Neuronal stem cell (in vitro differentiated cells): ENCODE measurements around the gene HADHB.

ENCODE experiments used
- DNase-seq: peaks from one replicate; pipeline ENCODE4 v3.0.0-alpha.2; 2013; ENCODE audit warnings: low spot score
- H2AFZ ChIP-seq: one replicate; pipeline ENCODE4 v1.6.1; 2013; ENCODE audit warnings: mild to moderate bottlenecking, low read length, inconsistent platforms
- H2AK5ac ChIP-seq: 2 replicates; pipeline ENCODE4 v1.6.1; 2013; ENCODE audit warnings: low read depth, mild to moderate bottlenecking, inconsistent platforms, low read length, moderate library complexity, mixed read lengths
- H2BK120ac ChIP-seq: 2 replicates; pipeline ENCODE4 v1.6.1; 2013; ENCODE audit warnings: low read depth, mild to moderate bottlenecking, inconsistent platforms, low read length, moderate library complexity, mixed read lengths
- H2BK12ac ChIP-seq: one replicate; pipeline ENCODE4 v1.6.1; 2013; ENCODE audit warnings: low read length, inconsistent platforms
- H2BK15ac ChIP-seq: 2 replicates; pipeline ENCODE4 v1.6.1; 2013; ENCODE audit warnings: mild to moderate bottlenecking, low read length, inconsistent platforms, mixed read lengths
- H2BK5ac ChIP-seq: one replicate; pipeline ENCODE4 v1.6.1; 2013; ENCODE audit warnings: inconsistent platforms, mild to moderate bottlenecking, low read length, moderate library complexity
- H3K14ac ChIP-seq: one replicate; pipeline ENCODE4 v1.6.1; 2013; ENCODE audit warnings: low read length, inconsistent platforms
- H3K18ac ChIP-seq: 2 replicates; pipeline ENCODE4 v1.6.1; 2013; ENCODE audit warnings: low read length, inconsistent platforms
- H3K23ac ChIP-seq: 2 replicates; pipeline ENCODE4 v1.6.1; 2013; ENCODE audit warnings: low read depth, mild to moderate bottlenecking, mixed read lengths, low read length, inconsistent platforms; ENCODE audit not compliant: poor library complexity
- H3K27ac ChIP-seq: replicated peaks from 3 replicates; pipeline ENCODE4 v1.5.1; 2013; ENCODE audit warnings: low read length, inconsistent platforms
- H3K27me3 ChIP-seq, 3 experiments: 2 replicates each; pipeline ENCODE4 v1.6.1; 2013; ENCODE audit warnings: low read length in 3 of 3, mild to moderate bottlenecking in 2 of 3, inconsistent platforms in 1 of 3, low read depth in 1 of 3, mixed read lengths in 1 of 3, moderate library complexity in 1 of 3; ENCODE audit not compliant: control insufficient read depth in 3 of 3, insufficient read depth in 3 of 3
- H3K36me3 ChIP-seq, 2 donors: replicated peaks in 1 of 2; 2 replicates each; pipeline ENCODE4 v1.6.1; 2013; ENCODE audit warnings: low read length in 2 of 2; ENCODE audit not compliant: control insufficient read depth in 2 of 2, insufficient read depth in 2 of 2
- H3K4ac ChIP-seq: 2 replicates; pipeline ENCODE4 v1.6.1; 2013; ENCODE audit warnings: inconsistent platforms, mild to moderate bottlenecking, low read length, moderate library complexity
- H3K4me1 ChIP-seq, 2 donors: 1 replicate in 1 of 2; 2 replicates in 1 of 2; pipeline ENCODE4 v1.6.1; 2013; ENCODE audit warnings: low read length in 2 of 2, low read depth in 1 of 2; ENCODE audit not compliant: control insufficient read depth in 2 of 2, insufficient read depth in 1 of 2
- H3K4me2 ChIP-seq: one replicate; pipeline ENCODE4 v1.6.1; 2013; ENCODE audit warnings: mild to moderate bottlenecking, low read length, inconsistent platforms; ENCODE audit not compliant: insufficient read depth, poor library complexity, severe bottlenecking
- H3K4me3 ChIP-seq, 2 donors: 2 replicates each; pipeline ENCODE4 v1.5.1; 2013; ENCODE audit warnings: low read length in 2 of 2, mild to moderate bottlenecking in 2 of 2, inconsistent platforms in 1 of 2, moderate library complexity in 1 of 2
- H3K79me1 ChIP-seq: one replicate; pipeline ENCODE4 v1.6.1; 2013; ENCODE audit warnings: low read depth, mild to moderate bottlenecking, inconsistent platforms, low read length, moderate library complexity
- H3K9ac ChIP-seq: one replicate; pipeline ENCODE4 v1.6.1; 2013; ENCODE audit warnings: mild to moderate bottlenecking, low read depth, low read length, inconsistent platforms; ENCODE audit not compliant: poor library complexity
- H3K9me3 ChIP-seq, 2 donors: replicated peaks in 1 of 2; 2 replicates each; pipeline versions ENCODE3 to v1.6.1; 2013; ENCODE audit warnings: low read length in 2 of 2, mild to moderate bottlenecking in 2 of 2, inconsistent platforms in 1 of 2, low read depth in 1 of 2, mixed read lengths in 1 of 2, moderate library complexity in 1 of 2; ENCODE audit not compliant: control insufficient read depth in 2 of 2, insufficient read depth in 1 of 2
- H4K8ac ChIP-seq: one replicate; pipeline ENCODE4 v1.6.1; 2013; ENCODE audit warnings: low read depth, mild to moderate bottlenecking, inconsistent platforms, low read length, moderate library complexity
- H4K91ac ChIP-seq: one replicate; pipeline ENCODE4 v1.6.1; 2013; ENCODE audit warnings: low read length, low read depth, mild to moderate bottlenecking, inconsistent platforms; ENCODE audit not compliant: poor library complexity
- WGBS, 2 donors: extraction: QIAGEN DNeasy Blood & Tissue Kit; methylation state at CpG; one replicate each; pipeline ENCODE4 v1.1.7; 2013; ENCODE audit warnings: missing lambda C conversion rate in 2 of 2, mixed read lengths in 1 of 2; ENCODE audit not compliant: insufficient read length in 2 of 2, insufficient replicate concordance in 1 of 2; ENCODE audit errors: extremely low coverage in 2 of 2; 5-methylcytosine and 5-hydroxymethylcytosine counted together

HADHB gene

GRCh38 chr2:26312471-26312870 is 67.7 kb downstream of the HADHB start:
- H2AFZ ChIP-seq, result no peak overlapping the region
- H3K4me3 ChIP-seq, result no peak overlapping the region
- H3K36me3 ChIP-seq, result no peaks in the 10 kb centered on the region
- peak overlapping the region; percentile 85 for H2AK5ac ChIP-seq
- no peak overlapping the region for H2BK120ac ChIP-seq
- H2BK12ac ChIP-seq, result no peak overlapping the region
- no CpG with 5 or more reads among the region's 9 CpGs for WGBS, 2 donors
- no peak overlapping the region for H2BK5ac ChIP-seq
- H3K4me2 ChIP-seq, result no peak overlapping the region
- H3K4me1 ChIP-seq, result no peaks in the 10 kb centered on the region
- H3K9ac ChIP-seq, result no peak overlapping the region
- H4K8ac ChIP-seq, result no peak overlapping the region
- H3K18ac ChIP-seq, result no peak overlapping the region
- no peaks in the 10 kb centered on the region for H3K9me3 ChIP-seq
- H3K27ac ChIP-seq, result no peak overlapping the region
- H3K23ac ChIP-seq, result no peak overlapping the region
- H3K27me3 ChIP-seq, result no peaks in the 10 kb centered on the region
- H3K14ac ChIP-seq, result no peak overlapping the region
- DNase-seq, result no peak
- no peaks in the 10 kb centered on the region for H3K79me1 ChIP-seq
- H3K4ac ChIP-seq, result no peak overlapping the region
- H4K91ac ChIP-seq, result no peak overlapping the region
- H2BK15ac ChIP-seq, result no peak overlapping the region

GRCh38 chr2:26313446-26313845 is 68.7 kb downstream of the HADHB start:
- Histone ChIP-seq H3K27ac (no peak overlapping the region), H3K36me3 (no peaks in the 10 kb centered on the region), H2BK120ac (no peak overlapping the region), H3K4me1 (peaks cover 0 to 2% of the 10 kb centered on the region in 2 donors), H2AK5ac (peak overlapping the region; percentile 85), H2BK5ac (peak overlapping the region; percentile 29), H4K8ac (no peak overlapping the region), H4K91ac (no peak overlapping the region), H2BK15ac (peak overlapping the region; percentile 72), H2AFZ (no peak overlapping the region), H3K4me2 (no peak overlapping the region), H2BK12ac (no peak overlapping the region), H3K4ac (no peak overlapping the region), H3K79me1 (no peaks in the 10 kb centered on the region), H3K9me3 (no peaks in the 10 kb centered on the region), H3K18ac (peak overlapping the region; percentile 58), H3K23ac (no peak overlapping the region), H3K9ac (peak overlapping the region; percentile 68), H3K27me3 (no peaks in the 10 kb centered on the region), H3K4me3 (no peak overlapping the region), H3K14ac (peak overlapping the region; percentile 22)
- no peak for DNase-seq
- WGBS, 2 donors, result no CpG with 5 or more reads among the region's 12 CpGs

GRCh38 chr2:26314243-26314642 is 69.5 kb downstream of the HADHB start:
- H2BK12ac ChIP-seq, result no peak overlapping the region
- no peak overlapping the region for H3K18ac ChIP-seq
- H3K4me3 ChIP-seq, result no peak overlapping the region
- H2AFZ ChIP-seq, result no peak overlapping the region
- H2AK5ac ChIP-seq, result no peak overlapping the region
- H4K91ac ChIP-seq, result no peak overlapping the region
- no peaks in the 10 kb centered on the region for H3K79me1 ChIP-seq
- H2BK5ac ChIP-seq, result no peak overlapping the region
- H3K4me1 ChIP-seq, result peaks cover 5 to 6% of the 10 kb centered on the region in 2 donors
- no peak overlapping the region for H3K14ac ChIP-seq
- H3K9me3 ChIP-seq, result no peaks in the 10 kb centered on the region
- no CpG with 5 or more reads among the region's 8 CpGs for WGBS, 2 donors
- H3K4me2 ChIP-seq, result no peak overlapping the region
- H3K9ac ChIP-seq, result peak overlapping the region; percentile 32
- H4K8ac ChIP-seq, result no peak overlapping the region
- H3K27ac ChIP-seq, result no peak overlapping the region
- H3K4ac ChIP-seq, result no peak overlapping the region
- no peak for DNase-seq
- no peaks in the 10 kb centered on the region for H3K36me3 ChIP-seq
- no peak overlapping the region for H2BK15ac ChIP-seq
- H2BK120ac ChIP-seq, result no peak overlapping the region
- H3K27me3 ChIP-seq, result no peaks in the 10 kb centered on the region
- H3K23ac ChIP-seq, result peak overlapping the region; percentile 40

GRCh38 chr2:26316041-26316440 is 71.3 kb downstream of the HADHB start:
- Histone ChIP-seq H2BK120ac (no peak overlapping the region), H4K91ac (no peak overlapping the region), H3K4me3 (no peak overlapping the region), H3K27me3 (no peaks in the 10 kb centered on the region), H2AK5ac (no peak overlapping the region), H2BK5ac (no peak overlapping the region), H3K23ac (no peak overlapping the region), H2BK15ac (no peak overlapping the region), H3K9me3 (no peaks in the 10 kb centered on the region), H3K36me3 (no peaks in the 10 kb centered on the region), H4K8ac (no peak overlapping the region), H3K4me2 (no peak overlapping the region), H2BK12ac (no peak overlapping the region), H3K27ac (no peak overlapping the region), H3K4ac (no peak overlapping the region), H3K4me1 (peaks cover 5 to 6% of the 10 kb centered on the region in 2 donors), H3K79me1 (no peaks in the 10 kb centered on the region), H3K18ac (no peak overlapping the region), H3K9ac (no peak overlapping the region), H2AFZ (no peak overlapping the region), H3K14ac (no peak overlapping the region)
- no CpG with 5 or more reads among the region's 2 CpGs for WGBS, 2 donors
- DNase-seq, result no peak
